Upper lobe of right lung (tissue), 1 donor: ENCODE data around the gene SMYD1. TPM values are rescaled to one million over a fixed set of nuclear protein-coding genes. Genes with fewer than 3 reads are reported as not detected.
"Not testable (repeated sequence)": the region's sequence is repeated elsewhere in the genome, so short reads cannot be mapped to it uniquely, and the experiment has no call there.

Experiments used
- ATAC-seq: fragments of 200-7000 bp; cut with Tn5 transposase; one replicate; pipeline ENCODE4 v1.9.1; 2020; ENCODE audit warnings: mild to moderate bottlenecking, moderate library complexity
- DNase-seq: peaks from one replicate; pipeline ENCODE4 v3.0.0-alpha.2; 2020
- H3K27ac ChIP-seq: fragments of 200-600 bp; one replicate; pipeline ENCODE4 v1.8.0; 2022
- H3K27me3 ChIP-seq: fragments of 200-600 bp; one replicate; pipeline ENCODE4 v1.8.0; 2022; ENCODE audit warnings: mild to moderate bottlenecking
- H3K36me3 ChIP-seq: fragments of 200-600 bp; one replicate; pipeline ENCODE4 v1.8.0; 2022
- H3K4me1 ChIP-seq: fragments of 200-600 bp; one replicate; pipeline ENCODE4 v1.8.0; 2022
- H3K4me3 ChIP-seq: fragments of 200-600 bp; one replicate; pipeline ENCODE4 v1.8.0; 2022; ENCODE audit warnings: mild to moderate bottlenecking
- H3K9me3 ChIP-seq: fragments of 200-600 bp; one replicate; pipeline ENCODE4 v1.8.0; 2022
- intact Hi-C: fragments of 100-400 bp; cut with DNase I; formaldehyde crosslinking; loops from one replicate; pipeline ENCODE4 v1.11.0; 2022
- long read RNA-seq: library from polyadenylated mRNA; unstranded; transcript quantifications from one replicate; pipeline ENCODE4 v2.0.0, GENCODE V29; 2021
- total RNA-seq: library from RNA; stranded (reverse); fragmentation: NEBNext Ultra II Directional; extraction: Animal tissue kit (Norgen Biotek cat#: 25700); gene quantifications from one replicate; pipeline ENCODE4 v1.2.1, GENCODE V29; 2021
- TF ChIP-seq, protein P1 (sequence below): fragments of 200-600 bp; IDR thresholded peaks from one replicate; pipeline ENCODE4 v1.8.0; 2022; ENCODE audit warnings: antibody characterized with exemption
- donor health status: DM: no; HTN: yes; CAD: no; lungs with severe emphysema.

Gene SMYD1
- not detected for total RNA-seq
- long read RNA-seq, result 0 reads

GRCh38 chr2:88067598-88067997 is at the start of gene SMYD1:
SMYD1 (plus strand) TSS chr2:88067825; CDS start chr2:88067865, 40 bp downstream.
- no peak for ATAC-seq
- H3K4me3 ChIP-seq, result no peak within 1 kb of the TSS
- H3K9me3 ChIP-seq, result no peaks in the 10 kb centered on the region
- H3K4me1 ChIP-seq, result no peaks in the 10 kb centered on the region
- intact Hi-C loops, result loop anchor here (10.0 kb wide), 1 partner anchor 97 kb away; no protein-coding TSS in a partner anchor
- TF ChIP-seq, protein P1, sequence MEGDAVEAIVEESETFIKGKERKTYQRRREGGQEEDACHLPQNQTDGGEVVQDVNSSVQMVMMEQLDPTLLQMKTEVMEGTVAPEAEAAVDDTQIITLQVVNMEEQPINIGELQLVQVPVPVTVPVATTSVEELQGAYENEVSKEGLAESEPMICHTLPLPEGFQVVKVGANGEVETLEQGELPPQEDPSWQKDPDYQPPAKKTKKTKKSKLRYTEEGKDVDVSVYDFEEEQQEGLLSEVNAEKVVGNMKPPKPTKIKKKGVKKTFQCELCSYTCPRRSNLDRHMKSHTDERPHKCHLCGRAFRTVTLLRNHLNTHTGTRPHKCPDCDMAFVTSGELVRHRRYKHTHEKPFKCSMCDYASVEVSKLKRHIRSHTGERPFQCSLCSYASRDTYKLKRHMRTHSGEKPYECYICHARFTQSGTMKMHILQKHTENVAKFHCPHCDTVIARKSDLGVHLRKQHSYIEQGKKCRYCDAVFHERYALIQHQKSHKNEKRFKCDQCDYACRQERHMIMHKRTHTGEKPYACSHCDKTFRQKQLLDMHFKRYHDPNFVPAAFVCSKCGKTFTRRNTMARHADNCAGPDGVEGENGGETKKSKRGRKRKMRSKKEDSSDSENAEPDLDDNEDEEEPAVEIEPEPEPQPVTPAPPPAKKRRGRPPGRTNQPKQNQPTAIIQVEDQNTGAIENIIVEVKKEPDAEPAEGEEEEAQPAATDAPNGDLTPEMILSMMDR, result no peak
- no peaks in the 10 kb centered on the region for H3K27me3 ChIP-seq
- no peak for DNase-seq
- H3K36me3 ChIP-seq, result no peaks in the 10 kb centered on the region
- H3K27ac ChIP-seq, result no peak within 1 kb of the TSS

GRCh38 chr2:88018077-88018805 is 49.4 kb upstream of the SMYD1 start:
- H3K27me3 ChIP-seq, ATAC-seq, H3K27ac ChIP-seq, H3K4me1 ChIP-seq, intact Hi-C loops, DNase-seq, H3K9me3 ChIP-seq, H3K36me3 ChIP-seq, H3K4me3 ChIP-seq: not testable (repeated sequence)

GRCh38 chr2:88018909-88019308 is 48.7 kb upstream of the SMYD1 start:
- H3K4me3 ChIP-seq, result no peak overlapping the region
- no peak for DNase-seq
- no peaks in the 10 kb centered on the region for H3K9me3 ChIP-seq
- H3K4me1 ChIP-seq, result no peaks in the 10 kb centered on the region
- H3K36me3 ChIP-seq, result no peaks in the 10 kb centered on the region
- TF ChIP-seq, protein P1, result no peak
- no peak for ATAC-seq
- H3K27me3 ChIP-seq, result no peaks in the 10 kb centered on the region
- no peak overlapping the region for H3K27ac ChIP-seq
- intact Hi-C loops, result no loop called here

DNA sequence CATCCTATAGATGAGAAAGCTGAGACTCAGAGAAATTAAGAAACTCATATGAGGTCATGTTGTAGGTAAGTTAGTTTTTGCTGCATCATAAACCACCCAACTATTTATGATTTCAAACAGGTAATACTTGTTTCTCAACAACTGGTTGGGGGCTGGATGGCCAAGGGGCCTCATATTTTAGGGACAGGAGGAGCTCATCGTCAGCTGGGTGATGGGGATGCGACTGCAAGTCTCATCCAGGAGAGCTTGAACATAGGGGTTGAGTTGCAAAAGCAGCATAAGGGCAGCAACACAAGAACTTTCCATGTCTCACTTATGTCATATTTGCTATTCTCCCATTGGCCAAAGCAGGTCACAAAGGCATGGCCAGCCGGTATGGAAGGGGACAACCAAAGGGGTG is 47.6 kb upstream of the SMYD1 start:
- Histone ChIP-seq H3K4me3 (no peak overlapping the region), H3K9me3 (no peaks in the 10 kb centered on the region), H3K4me1 (no peaks in the 10 kb centered on the region), H3K36me3 (no peaks in the 10 kb centered on the region), H3K27me3 (no peaks in the 10 kb centered on the region), H3K27ac (no peak overlapping the region)
- intact Hi-C loops, result no loop called here
- ATAC-seq, result no peak
- DNase-seq, result no peak
- TF ChIP-seq, protein P1, result no peak

DNA sequence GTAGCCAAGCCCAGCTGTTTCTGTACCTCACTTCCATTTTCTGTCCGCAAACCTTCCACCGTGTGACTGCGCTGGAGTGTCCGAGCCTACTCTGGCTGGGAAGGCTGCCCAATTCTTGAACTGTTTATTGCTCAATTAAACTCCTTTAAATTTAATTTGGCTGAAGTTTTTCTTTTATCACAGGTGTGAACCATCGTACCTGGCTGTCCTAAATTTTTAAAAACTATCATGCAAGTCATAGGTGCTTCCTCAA is 45.0 kb upstream of the SMYD1 start:
- no peak overlapping the region for H3K4me3 ChIP-seq
- H3K9me3 ChIP-seq, result no peaks in the 10 kb centered on the region
- ATAC-seq, result no peak
- intact Hi-C loops, result no loop called here
- no peaks in the 10 kb centered on the region for H3K4me1 ChIP-seq
- peaks cover 12% of the 10 kb centered on the region for H3K36me3 ChIP-seq
- H3K27ac ChIP-seq, result no peak overlapping the region
- no peaks in the 10 kb centered on the region for H3K27me3 ChIP-seq
- DNase-seq, result no peak
- TF ChIP-seq, protein P1, result no peak

- TF ChIP-seq, protein P1, result no peak
- intact Hi-C loops, result no loop called here
- no peak for DNase-seq
Measured at GRCh38 chr2:88024509-88024908, 43.1 kb upstream of the SMYD1 start.

More at GRCh38 chr2:88024509-88024908, 43.1 kb upstream of the SMYD1 start:
- Histone ChIP-seq H3K9me3 (no peaks in the 10 kb centered on the region), H3K4me1 (no peaks in the 10 kb centered on the region), H3K27me3 (no peaks in the 10 kb centered on the region), H3K27ac (no peak overlapping the region), H3K36me3 (peaks cover 32% of the 10 kb centered on the region), H3K4me3 (no peak overlapping the region)
- ATAC-seq, result no peak
